IPS-18c (cell line): Measurements from ENCODE around the gene TSHB.
"Not testable (repeated sequence)": the region's sequence is repeated elsewhere in the genome, so short reads cannot be mapped to it uniquely, and the experiment has no call there.

Experiments
- H3K4me3 ChIP-seq: 2 replicates; pipeline ENCODE4 v1.7.0; 2013; ENCODE audit warnings: low read depth, mild to moderate bottlenecking, low read length, moderate library complexity; ENCODE audit not compliant: insufficient read depth
- H3K9me3 ChIP-seq: one replicate; pipeline ENCODE4 v1.6.1; 2013; ENCODE audit warnings: mild to moderate bottlenecking, low read length, moderate library complexity; ENCODE audit not compliant: control insufficient read depth, insufficient read depth

TSHB gene

GRCh38 chr1:115029526-115029925 is at the start of gene TSHB:
TSS of gene TSHB (plus strand) at chr1:115029826. CDS start at chr1:115033363, 3,537 bp downstream.
- H3K9me3 ChIP-seq: no peaks in the 10 kb centered on the region
- H3K4me3 ChIP-seq: no peak within 1 kb of the TSS

GRCh38 chr1:114982251-114982650 is 47.4 kb upstream of the TSHB start:
- no peak overlapping the region for H3K4me3 ChIP-seq
- H3K9me3 ChIP-seq: no peaks in the 10 kb centered on the region

- H3K4me3 ChIP-seq: no peak overlapping the region
- H3K9me3 ChIP-seq: no peaks in the 10 kb centered on the region
Measured at GRCh38 chr1:114986286-114986685, 43.3 kb upstream of the TSHB start.

GRCh38 chr1:114988095-114988494 is 41.5 kb upstream of the TSHB start:
- H3K4me3 ChIP-seq: no peak overlapping the region
- H3K9me3 ChIP-seq: no peaks in the 10 kb centered on the region

GRCh38 chr1:114997510-114998289 is 31.9 kb upstream of the TSHB start:
- Histone ChIP-seq H3K9me3 (no peaks in the 10 kb centered on the region), H3K4me3 (no peak overlapping the region)

- no peak overlapping the region for H3K4me3 ChIP-seq
- H3K9me3 ChIP-seq: no peaks in the 10 kb centered on the region
Measured at GRCh38 chr1:115006191-115006590, 23.4 kb upstream of the TSHB start.

GRCh38 chr1:115012006-115012405 is 17.6 kb upstream of the TSHB start:
- Histone ChIP-seq H3K9me3 (peaks cover 4% of the 10 kb centered on the region), H3K4me3 (no peak overlapping the region)

- H3K9me3 ChIP-seq: peaks cover 4% of the 10 kb centered on the region
- H3K4me3 ChIP-seq: no peak overlapping the region
Measured at GRCh38 chr1:115012434-115012833, 17.2 kb upstream of the TSHB start.

- peaks cover 4% of the 10 kb centered on the region for H3K9me3 ChIP-seq
- H3K4me3 ChIP-seq: no peak overlapping the region
Measured at GRCh38 chr1:115013792-115014191, 15.8 kb upstream of the TSHB start.

GRCh38 chr1:115019549-115019948 is 10.1 kb upstream of the TSHB start:
- H3K4me3 ChIP-seq, H3K9me3 ChIP-seq: not testable (repeated sequence)

GRCh38 chr1:115021145-115021544 is 8.5 kb upstream of the TSHB start:
- no peak overlapping the region for H3K4me3 ChIP-seq
- H3K9me3 ChIP-seq: no peaks in the 10 kb centered on the region

- Histone ChIP-seq H3K9me3 (no peaks in the 10 kb centered on the region), H3K4me3 (no peak overlapping the region)
Measured at GRCh38 chr1:115023593-115023992, 6.0 kb upstream of the TSHB start.

GRCh38 chr1:115031595-115031994 is 2.0 kb downstream of the TSHB start:
- H3K4me3 ChIP-seq: no peak overlapping the region
- H3K9me3 ChIP-seq: no peaks in the 10 kb centered on the region

GRCh38 chr1:115035652-115036051 is 6.0 kb downstream of the TSHB start:
- Histone ChIP-seq H3K4me3 (no peak overlapping the region), H3K9me3 (no peaks in the 10 kb centered on the region)

GRCh38 chr1:115036814-115037507 is 7.3 kb downstream of the TSHB start:
- Histone ChIP-seq H3K4me3 (no peak overlapping the region), H3K9me3 (no peaks in the 10 kb centered on the region)

- H3K4me3 ChIP-seq: no peak overlapping the region
- H3K9me3 ChIP-seq: no peaks in the 10 kb centered on the region
Measured at GRCh38 chr1:115040501-115040900, 10.9 kb downstream of the TSHB start.

- no peak overlapping the region for H3K4me3 ChIP-seq
- H3K9me3 ChIP-seq: no peaks in the 10 kb centered on the region
Measured at GRCh38 chr1:115041654-115042053, 12.0 kb downstream of the TSHB start.

GRCh38 chr1:115046751-115047150 is 17.1 kb downstream of the TSHB start:
- no peak overlapping the region for H3K4me3 ChIP-seq

More at GRCh38 chr1:115046751-115047150, 17.1 kb downstream of the TSHB start:
- H3K9me3 ChIP-seq: no peaks in the 10 kb centered on the region
